Endothelial cell of umbilical vein (primary cell): Measurements from ENCODE around the gene FOLR1.

ENCODE experiments used
- MAX ChIP-seq: IDR thresholded peaks from 2 replicates; pipeline ENCODE4 v1.6.1; 2011; ENCODE audit not compliant: insufficient read depth, insufficient read length
- MYC ChIP-seq: IDR thresholded peaks from one replicate; pipeline ENCODE4 v1.6.1; 2011; ENCODE audit warnings: mild to moderate bottlenecking, low read depth, low read length

- no peak for TF ChIP-seq MYC
- TF ChIP-seq MAX = no peak
Measured at GRCh38 chr11:72179804-72180396, 12.0 kb upstream of the FOLR1 start.
